ENCODE results near the gene PHEX.

The PHEX gene

DNA sequence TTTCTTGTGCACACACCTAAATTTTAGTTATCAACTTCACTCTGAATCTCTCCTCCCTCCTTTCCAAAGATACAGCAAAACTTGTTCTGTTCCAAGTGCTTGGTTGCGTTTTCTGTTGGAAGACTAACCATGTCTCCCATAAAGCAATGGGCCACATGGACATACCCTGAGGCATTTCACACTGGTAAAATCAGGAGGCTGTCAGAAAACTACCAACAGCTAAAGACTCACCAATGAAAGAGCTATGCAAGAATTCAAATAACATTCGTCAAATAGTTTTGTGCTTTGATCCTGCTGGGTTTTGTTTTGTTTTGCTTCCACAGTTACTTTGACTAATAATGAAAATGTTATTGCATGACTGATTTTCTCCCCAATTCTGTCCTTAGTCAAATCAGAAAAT, 46.0 kb downstream of the PHEX start:
- TF ChIP-seq, protein P1, sequence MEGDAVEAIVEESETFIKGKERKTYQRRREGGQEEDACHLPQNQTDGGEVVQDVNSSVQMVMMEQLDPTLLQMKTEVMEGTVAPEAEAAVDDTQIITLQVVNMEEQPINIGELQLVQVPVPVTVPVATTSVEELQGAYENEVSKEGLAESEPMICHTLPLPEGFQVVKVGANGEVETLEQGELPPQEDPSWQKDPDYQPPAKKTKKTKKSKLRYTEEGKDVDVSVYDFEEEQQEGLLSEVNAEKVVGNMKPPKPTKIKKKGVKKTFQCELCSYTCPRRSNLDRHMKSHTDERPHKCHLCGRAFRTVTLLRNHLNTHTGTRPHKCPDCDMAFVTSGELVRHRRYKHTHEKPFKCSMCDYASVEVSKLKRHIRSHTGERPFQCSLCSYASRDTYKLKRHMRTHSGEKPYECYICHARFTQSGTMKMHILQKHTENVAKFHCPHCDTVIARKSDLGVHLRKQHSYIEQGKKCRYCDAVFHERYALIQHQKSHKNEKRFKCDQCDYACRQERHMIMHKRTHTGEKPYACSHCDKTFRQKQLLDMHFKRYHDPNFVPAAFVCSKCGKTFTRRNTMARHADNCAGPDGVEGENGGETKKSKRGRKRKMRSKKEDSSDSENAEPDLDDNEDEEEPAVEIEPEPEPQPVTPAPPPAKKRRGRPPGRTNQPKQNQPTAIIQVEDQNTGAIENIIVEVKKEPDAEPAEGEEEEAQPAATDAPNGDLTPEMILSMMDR (IDR thresholded peaks at IDR 0.05; ENCODE audit: low read depth, low read length), result no peak

DNA sequence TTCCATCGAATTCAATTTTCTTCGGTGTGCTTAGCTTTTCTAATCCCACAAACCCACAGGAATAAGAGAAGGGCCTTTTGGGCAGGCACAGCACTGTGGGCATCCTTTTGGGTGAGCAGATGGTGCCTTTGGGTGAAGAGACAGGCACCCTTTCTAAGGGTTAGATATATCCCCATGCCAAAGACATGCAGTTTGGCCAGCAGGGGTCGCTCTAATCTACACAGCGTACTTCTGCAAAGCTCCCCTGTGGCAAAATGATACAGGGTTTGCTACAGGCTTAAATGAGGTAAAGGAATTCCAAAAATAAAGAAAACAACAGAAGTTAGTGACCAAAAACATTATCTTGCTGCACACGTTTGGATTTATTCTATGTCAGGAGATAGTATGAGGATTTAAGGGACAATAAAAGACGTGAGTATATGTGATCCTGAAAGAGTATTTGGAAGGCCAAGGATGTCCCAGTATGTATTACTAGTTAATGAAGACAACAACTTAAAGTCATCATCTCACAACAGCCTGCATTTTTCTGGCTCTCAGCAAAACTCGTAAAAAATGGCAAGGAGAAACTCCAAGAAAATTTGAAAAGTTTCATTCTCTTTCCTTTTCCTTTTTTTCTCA, 49.5 kb downstream of the PHEX start:
- TF ChIP-seq, protein P1 (IDR thresholded peaks at IDR 0.05; ENCODE audit: low read depth, low read length), result peak; percentile 69
- no peak overlapping the region for H3K4me3 ChIP-seq (ENCODE audit: low read depth, low read length)

More for the DNA sequence above, 46.0 kb downstream of the PHEX start:
- no peak overlapping the region for H3K4me3 ChIP-seq (ENCODE audit: low read depth, low read length)

DNA sequence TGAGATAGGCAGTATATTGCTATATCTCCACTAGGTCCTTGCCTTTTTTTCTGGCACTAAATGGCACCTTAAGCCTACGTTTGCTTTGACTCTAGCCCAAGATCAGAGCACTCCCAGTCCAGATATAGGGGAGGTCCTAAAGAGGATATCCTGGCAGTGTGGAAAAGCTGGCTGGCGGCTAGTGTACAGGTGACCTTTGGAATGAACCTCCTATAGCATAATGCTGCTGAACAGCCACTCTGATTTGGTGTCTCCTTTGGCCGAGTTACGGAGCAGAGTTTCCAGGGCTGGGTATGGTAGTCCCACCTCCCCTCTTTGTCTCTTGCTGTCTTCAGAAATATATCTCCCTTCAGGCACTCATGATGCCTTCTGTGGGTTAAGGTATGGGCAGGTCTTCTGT, 53.9 kb downstream of the PHEX start:
- no peak overlapping the region for H3K4me3 ChIP-seq (ENCODE audit: low read depth, low read length)
- TF ChIP-seq, protein P1 (IDR thresholded peaks at IDR 0.05; ENCODE audit: low read depth, low read length), result no peak

DNA sequence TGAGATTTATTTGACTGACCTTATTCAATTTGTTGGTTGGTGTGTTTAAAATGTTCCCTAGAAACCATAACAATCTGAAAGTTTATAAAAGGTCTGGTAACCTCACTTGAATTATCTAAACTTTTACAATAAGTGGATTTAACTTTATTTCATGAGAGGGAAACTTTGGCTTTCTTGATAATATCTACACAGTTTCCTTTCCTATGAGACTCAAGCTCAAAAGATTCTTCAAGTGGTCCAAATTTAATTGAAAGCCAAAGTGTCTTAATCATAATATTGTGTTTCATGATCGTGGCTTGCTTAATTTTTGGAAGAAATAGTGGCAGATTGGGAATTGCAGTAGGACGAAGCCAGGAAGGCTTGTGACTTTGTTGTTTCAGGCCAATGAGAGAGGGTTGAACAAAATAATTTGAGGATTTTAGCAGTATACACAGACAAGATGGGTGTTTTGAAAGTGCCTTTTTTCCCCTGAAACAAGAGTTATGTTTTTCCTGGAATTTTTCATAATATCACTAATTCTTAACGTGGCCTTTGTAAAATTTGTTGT, 55.0 kb downstream of the PHEX start:
- TF ChIP-seq, protein P1 (IDR thresholded peaks at IDR 0.05; ENCODE audit: low read depth, low read length), result no peak
- H3K4me3 ChIP-seq (ENCODE audit: low read depth, low read length), result no peak overlapping the region

DNA sequence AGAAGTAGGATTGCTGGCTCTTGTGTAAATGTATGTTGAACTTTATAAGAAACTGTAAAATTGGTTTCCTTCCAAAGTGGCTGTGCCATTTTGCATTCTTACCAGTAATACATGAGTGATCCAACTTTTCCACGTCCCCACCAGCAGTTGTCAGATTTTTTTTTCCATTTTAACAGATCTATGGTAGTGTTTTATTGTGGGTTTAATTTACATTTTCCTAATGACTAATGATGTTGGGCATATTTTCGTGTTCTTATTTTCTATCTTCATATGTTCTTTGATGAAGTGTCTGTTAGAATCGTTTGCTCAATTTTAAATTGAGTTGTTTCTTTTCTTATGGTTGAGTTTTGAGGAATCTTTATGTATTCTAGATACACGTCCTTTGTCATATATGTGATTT, 56.2 kb downstream of the PHEX start:
- TF ChIP-seq, protein P1 (IDR thresholded peaks at IDR 0.05; ENCODE audit: low read depth, low read length), result no peak
- no peak overlapping the region for H3K4me3 ChIP-seq (ENCODE audit: low read depth, low read length)

DNA sequence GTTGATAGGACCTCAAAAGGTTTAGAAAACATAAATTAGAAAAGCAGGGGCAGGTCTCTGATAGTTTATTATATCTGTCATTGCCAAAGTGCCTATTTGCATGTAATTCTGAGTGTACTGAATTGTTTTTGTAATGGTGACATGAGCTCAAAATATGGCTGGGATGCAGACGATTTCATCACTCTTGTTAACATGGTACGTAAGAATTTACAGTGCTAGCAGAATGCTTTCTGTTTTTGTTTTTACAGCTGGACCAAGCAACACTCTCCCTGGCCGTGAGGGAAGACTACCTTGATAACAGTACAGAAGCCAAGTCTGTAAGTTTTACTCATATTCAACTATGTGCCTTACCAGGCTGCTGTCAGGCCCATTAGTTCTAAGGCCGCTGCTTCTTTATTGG, 58.1 kb downstream of the PHEX start:
- H3K4me3 ChIP-seq (ENCODE audit: low read depth, low read length), result no peak overlapping the region
- TF ChIP-seq, protein P1 (IDR thresholded peaks at IDR 0.05; ENCODE audit: low read depth, low read length), result no peak

DNA sequence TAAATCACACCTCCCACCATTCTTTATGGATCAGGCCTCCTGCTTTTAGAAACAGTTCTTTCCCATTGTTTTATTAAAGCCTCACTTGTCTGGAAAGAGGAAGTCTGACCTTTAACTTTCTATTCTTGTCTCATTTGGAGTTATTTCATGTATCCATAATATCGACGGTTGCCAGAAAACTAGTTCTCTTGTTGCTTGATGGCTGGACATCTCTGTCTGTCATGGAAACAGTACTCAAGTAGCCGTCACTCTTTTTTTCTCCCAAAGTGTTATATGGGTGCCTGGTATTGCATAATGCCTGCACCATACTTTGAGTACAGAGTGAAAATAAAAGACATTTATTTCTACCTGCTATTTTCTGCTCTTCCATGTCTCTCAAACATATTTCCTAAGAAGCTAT, 61.4 kb downstream of the PHEX start:
- no peak overlapping the region for H3K4me3 ChIP-seq (ENCODE audit: low read depth, low read length)
- TF ChIP-seq, protein P1 (IDR thresholded peaks at IDR 0.05; ENCODE audit: low read depth, low read length), result no peak
